B cell (primary cell): ENCODE measurements around the gene PARD3B. TPM values are rescaled to one million over a fixed set of nuclear protein-coding genes. Genes with fewer than 3 reads are reported as not detected.

Source experiments
- ATAC-seq: fragments of 200-7000 bp; cut with Tn5 transposase; one replicate; pipeline ENCODE4 v1.10.0; 2021; ENCODE audit warnings: low read depth, mild to moderate bottlenecking, moderate number of reproducible peaks, moderate library complexity
- CTCF ChIA-PET: fragments of 350-600 bp; sonication (Branson Sonifier 250); formaldehyde crosslinking; loops from one replicate; lab custom pipeline; 2021; ENCODE audit warnings: antibody characterized with exemption, inconsistent platforms; lab: Charles Lee
- POLR2A ChIA-PET: fragments of 350-600 bp; sonication (Branson Sonifier 250); formaldehyde crosslinking; loops from one replicate; lab custom pipeline; 2021; ENCODE audit warnings: antibody characterized with exemption; lab: Charles Lee
- DNase-seq: peaks from one replicate; pipeline ENCODE4 v3.0.0; 2013
- H2AFZ ChIP-seq: 2 replicates; pipeline ENCODE4 v1.6.1; 2012; ENCODE audit warnings: mild to moderate bottlenecking, low read depth, low read length; ENCODE audit not compliant: insufficient read depth, poor library complexity, severe bottlenecking
- H3K27ac ChIP-seq, 2 donors: 1 replicate in 1 of 2; 2 replicates in 1 of 2; pipeline ENCODE4 v1.5.1; 2012 to 2013; ENCODE audit warnings: low read length in 2 of 2, mild to moderate bottlenecking in 2 of 2, moderate library complexity in 1 of 2
- H3K27me3 ChIP-seq, 4 experiments: fragments of 200-600 bp in 1 of 4; sonication (generic) in 1 of 4; replicated peaks in 1 of 4; 1 replicate in 2 of 4; 2 replicates in 2 of 4; pipeline versions ENCODE4 v1.6.1 to v1.7.0; 2013 to 2016; ENCODE audit warnings: low read length in 3 of 4, mild to moderate bottlenecking in 2 of 4, mixed read lengths in 1 of 4, moderate library complexity in 1 of 4; ENCODE audit not compliant: insufficient read depth in 4 of 4, control insufficient read depth in 3 of 4; ENCODE audit errors: control extremely low read depth in 1 of 4
- H3K36me3 ChIP-seq, 2 experiments: replicated peaks in 1 of 2; 1 replicate in 1 of 2; 2 replicates in 1 of 2; pipeline versions ENCODE4 v1.6.1 to v1.7.1; 2013; ENCODE audit warnings: low read length in 1 of 2; ENCODE audit not compliant: insufficient read depth in 2 of 2, control insufficient read depth in 1 of 2; ENCODE audit errors: control extremely low read depth in 1 of 2, extremely low read depth in 1 of 2
- H3K4me1 ChIP-seq, 2 donors: fragments of 200-600 bp in 1 of 2; sonication (generic) in 1 of 2; 1 replicate in 1 of 2; 2 replicates in 1 of 2; pipeline versions ENCODE4 v1.5.1 to v1.6.1; 2013 to 2017; ENCODE audit warnings: low read length in 2 of 2; ENCODE audit not compliant: control insufficient read depth in 2 of 2, insufficient read depth in 2 of 2
- H3K4me2 ChIP-seq: replicated peaks from 2 replicates; pipeline ENCODE3; 2012; ENCODE audit warnings: mild to moderate bottlenecking, low read depth, low read length; ENCODE audit not compliant: poor library complexity, severe bottlenecking
- H3K4me3 ChIP-seq, 5 experiments: fragments of 200-600 bp in 1 of 5; sonication (generic) in 1 of 5; 1 replicate in 3 of 5; 2 replicates in 2 of 5; pipeline versions ENCODE4 v1.5.1 to v1.7.0; 2011 to 2016; ENCODE audit warnings: low read length in 4 of 5, mild to moderate bottlenecking in 4 of 5, low read depth in 2 of 5, control low read depth in 1 of 5, moderate library complexity in 1 of 5; ENCODE audit not compliant: insufficient read depth in 1 of 5; ENCODE audit errors: control extremely low read depth in 1 of 5, extremely low read depth in 1 of 5
- H3K79me2 ChIP-seq: fragments of 200-600 bp; sonication (generic); one replicate; pipeline ENCODE4 v1.6.0; 2016; ENCODE audit warnings: low read length; ENCODE audit not compliant: control insufficient read depth, insufficient read depth
- H3K9ac ChIP-seq: fragments of 200-600 bp; sonication (generic); 2 replicates; pipeline ENCODE4 v1.6.1; 2017; ENCODE audit warnings: mild to moderate bottlenecking, low read length, moderate library complexity
- H3K9me3 ChIP-seq, 3 donors: one replicate each; pipeline versions ENCODE4 v1.6.1 to v1.7.1; 2013; ENCODE audit warnings: low read length in 2 of 3; ENCODE audit not compliant: control insufficient read depth in 2 of 3, insufficient read depth in 1 of 3; ENCODE audit errors: control extremely low read depth in 1 of 3
- H4K20me1 ChIP-seq: 2 replicates; pipeline ENCODE4 v1.6.0; 2012; ENCODE audit warnings: mild to moderate bottlenecking, low read length; ENCODE audit not compliant: insufficient read depth, control insufficient read depth, poor library complexity, severe bottlenecking
- H3K27ac Mint-ChIP-seq: one replicate; pipeline ENCODE4 v1.8.0; 2021; ENCODE audit warnings: mixed read lengths
- H3K27me3 Mint-ChIP-seq: one replicate; pipeline ENCODE4 v1.8.0; 2021; ENCODE audit warnings: mixed read lengths
- H3K4me1 Mint-ChIP-seq: one replicate; pipeline ENCODE4 v1.8.0; 2021; ENCODE audit warnings: mixed read lengths
- H3K4me3 Mint-ChIP-seq: one replicate; pipeline ENCODE4 v1.8.0; 2021; ENCODE audit warnings: mixed read lengths
- H3K9me3 Mint-ChIP-seq: one replicate; pipeline ENCODE4 v1.8.0; 2022; ENCODE audit warnings: mixed read lengths; ENCODE audit not compliant: insufficient read depth
- CTCF ChIP-seq: fragments of 200-600 bp; IDR thresholded peaks from one replicate; pipeline ENCODE4 v1.8.0; 2022; ENCODE audit warnings: antibody characterized with exemption, mild to moderate bottlenecking
- EZH2 ChIP-seq: IDR thresholded peaks from 2 replicates; pipeline ENCODE4 v1.6.1; 2012; ENCODE audit warnings: borderline replicate concordance, low read depth, mild to moderate bottlenecking, moderate library complexity, low read length; ENCODE audit not compliant: insufficient read depth, poor library complexity, severe bottlenecking
- WGBS: methylation state at CpG from one replicate; pipeline ENCODE4 v1.1.5; 2013; ENCODE audit warnings: missing lambda C conversion rate; ENCODE audit not compliant: insufficient coverage; 5-methylcytosine and 5-hydroxymethylcytosine counted together
- intact Hi-C: fragments of 100-400 bp; cut with micrococcal nuclease; formaldehyde crosslinking; loops from one replicate; pipeline ENCODE4 v1.10.0; 2022
- polyA plus RNA-seq: library from polyadenylated mRNA; depleted of rRNA; stranded (reverse); fragments of >200 nt; gene quantifications from 2 replicates; pipeline ENCODE4 v1.2.3, GENCODE V29; 2012
- total RNA-seq, 2 donors: library from RNA; stranded (reverse); fragments of 120-200 nt in 1 of 2; gene quantifications; 1 replicate in 1 of 2; 2 replicates in 1 of 2; pipeline versions ENCODE4 v1.2.3 to v1.2.4, GENCODE V29; 2013 to 2022

The PARD3B gene
- total and polyA plus RNA-seq, 2 donors (not counting 1 experiment from before 2014, with no cell fraction given): not detected

GRCh38 chr2:204799791-204800190 lies 254.5 kb downstream of the PARD3B start:
- ChIA-PET POLR2A (no interaction called here), CTCF (no interaction called here)
- ATAC-seq (no peak), DNase-seq (no peak)
- Histone ChIP-seq H3K4me2 (no peak overlapping the region), H3K9me3 (no peaks in the 10 kb centered on the region), H4K20me1 (no peaks in the 10 kb centered on the region), H3K9ac (no peak overlapping the region), H3K27me3 (no peaks in the 10 kb centered on the region), H3K4me3 (no peak overlapping the region), H3K79me2 (no peaks in the 10 kb centered on the region), H3K4me1 (no peaks in the 10 kb centered on the region), H3K36me3 (no peaks in the 10 kb centered on the region), H2AFZ (no peak overlapping the region), H3K27ac (no peak overlapping the region)
- intact Hi-C loops: no loop called here
- peaks cover 2% of the 10 kb centered on the region for H3K9me3 Mint-ChIP-seq
- no peaks in the 10 kb centered on the region for H3K27me3 Mint-ChIP-seq
- no peaks in the 10 kb centered on the region for H3K4me1 Mint-ChIP-seq
- no peak overlapping the region for H3K4me3 Mint-ChIP-seq
- H3K27ac Mint-ChIP-seq: no peak overlapping the region
- TF ChIP-seq EZH2 (no peak), CTCF (no peak)
- WGBS: 40% methylated on average over 1 of the region's 2 CpGs

GRCh38 chr2:204808494-204808893 lies 263.2 kb downstream of the PARD3B start:
- peaks cover 25% of the 10 kb centered on the region for H3K9me3 Mint-ChIP-seq
- CTCF ChIA-PET: no interaction called here

More at GRCh38 chr2:204808494-204808893, 263.2 kb downstream of the PARD3B start:
- H3K27me3 ChIP-seq: no peaks in the 10 kb centered on the region
- Mint-ChIP-seq H3K27me3 (no peaks in the 10 kb centered on the region), H3K27ac (no peak overlapping the region), H3K4me1 (no peaks in the 10 kb centered on the region), H3K4me3 (no peak overlapping the region)
- no peak overlapping the region for H3K4me3 ChIP-seq
- no peak overlapping the region for H3K9ac ChIP-seq
- no peaks in the 10 kb centered on the region for H3K79me2 ChIP-seq
- H3K4me2 ChIP-seq: no peak overlapping the region
- H3K36me3 ChIP-seq: no peaks in the 10 kb centered on the region
- intact Hi-C loops: no loop called here
- DNase-seq (no peak), ATAC-seq (no peak)
- H4K20me1 ChIP-seq: no peaks in the 10 kb centered on the region
- POLR2A ChIA-PET: no interaction called here
- peaks cover 0 to 2% (median 0%) of the 10 kb centered on the region in 3 donors for H3K9me3 ChIP-seq
- no peak overlapping the region for H2AFZ ChIP-seq
- TF ChIP-seq CTCF (no peak), EZH2 (no peak)
- H3K4me1 ChIP-seq: no peaks in the 10 kb centered on the region
- H3K27ac ChIP-seq: no peak overlapping the region
